CD14-positive monocyte (primary cell): ENCODE data around the gene KRT2. TPM values are rescaled to one million over a fixed set of nuclear protein-coding genes. Genes with fewer than 3 reads are reported as not detected.
A peak's percentile ranks its signal among the peaks of the same experiment; 100 is the strongest.

Source experiments
- DNase-seq, 3 donors: peaks; one replicate each; pipeline ENCODE4 v3.0.0-alpha.2; 2011 to 2022
- H2AFZ ChIP-seq: 2 replicates; pipeline ENCODE4 v1.6.0; 2012; ENCODE audit warnings: mild to moderate bottlenecking, low read depth, low read length, inconsistent platforms; ENCODE audit not compliant: insufficient read depth, poor library complexity, severe bottlenecking
- H3K27ac ChIP-seq, 2 donors: 1 replicate in 1 of 2; 2 replicates in 1 of 2; pipeline ENCODE4 v1.5.1; 2012 to 2013; ENCODE audit warnings: low read length in 2 of 2, control low read depth in 1 of 2, inconsistent platforms in 1 of 2, low read depth in 1 of 2, mild to moderate bottlenecking in 1 of 2
- H3K27me3 ChIP-seq, 2 donors: one replicate each; pipeline versions ENCODE4 v1.6.0 to v1.6.1; 2011 to 2013; ENCODE audit warnings: low read length in 2 of 2; ENCODE audit not compliant: control insufficient read depth in 2 of 2, insufficient read depth in 2 of 2
- H3K36me3 ChIP-seq, 2 donors: replicated peaks in 1 of 2; 1 replicate in 1 of 2; 2 replicates in 1 of 2; pipeline versions ENCODE4 v1.5.1 to v1.6.1; 2012 to 2013; ENCODE audit warnings: low read length in 2 of 2, control low read depth in 1 of 2, inconsistent platforms in 1 of 2, mild to moderate bottlenecking in 1 of 2; ENCODE audit not compliant: insufficient read depth in 2 of 2, control insufficient read depth in 1 of 2
- H3K4me1 ChIP-seq, 2 donors: 1 replicate in 1 of 2; 2 replicates in 1 of 2; pipeline versions ENCODE4 v1.5.1 to v1.6.1; 2012 to 2013; ENCODE audit warnings: low read length in 2 of 2, control low read depth in 1 of 2, inconsistent platforms in 1 of 2, mild to moderate bottlenecking in 1 of 2, moderate library complexity in 1 of 2; ENCODE audit not compliant: insufficient read depth in 2 of 2, control insufficient read depth in 1 of 2
- H3K4me2 ChIP-seq: replicated peaks from 2 replicates; pipeline ENCODE3; 2012; ENCODE audit warnings: low read length, moderate library complexity, mild to moderate bottlenecking; ENCODE audit not compliant: poor library complexity, severe bottlenecking; ENCODE audit errors: extremely low read depth
- H3K4me3 ChIP-seq, 3 experiments: fragments of 200-600 bp in 1 of 3; sonication (generic) in 1 of 3; replicated peaks in 1 of 3; 1 replicate in 2 of 3; 2 replicates in 1 of 3; pipeline ENCODE4 v1.5.1; 2011 to 2013; ENCODE audit warnings: low read length in 3 of 3, mild to moderate bottlenecking in 3 of 3, control low read depth in 2 of 3, low read depth in 2 of 3, inconsistent platforms in 1 of 3, moderate library complexity in 1 of 3
- H3K79me2 ChIP-seq: 2 replicates; pipeline ENCODE4 v1.6.0; 2012; ENCODE audit warnings: mild to moderate bottlenecking, control low read depth, inconsistent platforms, low read length, moderate library complexity; ENCODE audit not compliant: insufficient read depth
- H3K9ac ChIP-seq: 2 replicates; pipeline ENCODE4 v1.6.0; 2017; ENCODE audit warnings: low read length, mild to moderate bottlenecking; ENCODE audit not compliant: insufficient read depth, poor library complexity, severe bottlenecking
- H3K9me3 ChIP-seq, 2 donors: replicated peaks in 1 of 2; 1 replicate in 1 of 2; 2 replicates in 1 of 2; pipeline versions ENCODE4 v1.5.1 to v1.6.1; 2012 to 2013; ENCODE audit warnings: low read length in 2 of 2, control low read depth in 1 of 2; ENCODE audit not compliant: control insufficient read depth in 1 of 2, insufficient read depth in 1 of 2
- H4K20me1 ChIP-seq: 2 replicates; pipeline ENCODE4 v1.6.0; 2012; ENCODE audit warnings: mild to moderate bottlenecking, low read length, control low read depth, moderate library complexity; ENCODE audit not compliant: insufficient read depth
- H3K27ac Mint-ChIP-seq, 7 donors: one replicate each; pipeline ENCODE4 v1.8.0; 2020; ENCODE audit warnings: mild to moderate bottlenecking in 7 of 7, mixed read lengths in 7 of 7, moderate library complexity in 6 of 7, inconsistent platforms in 2 of 7
- H3K27me3 Mint-ChIP-seq, 3 donors: one replicate each; pipeline ENCODE4 v1.8.0; 2021 to 2022; ENCODE audit warnings: low read depth in 3 of 3, mild to moderate bottlenecking in 3 of 3, mixed read lengths in 3 of 3, moderate library complexity in 3 of 3, inconsistent platforms in 1 of 3
- H3K36me3 Mint-ChIP-seq, 2 donors: one replicate each; pipeline ENCODE4 v1.8.0; 2020; ENCODE audit warnings: mixed read lengths in 2 of 2, inconsistent platforms in 1 of 2, mild to moderate bottlenecking in 1 of 2
- H3K4me1 Mint-ChIP-seq: one replicate; pipeline ENCODE4 v1.8.0; 2020; ENCODE audit warnings: mild to moderate bottlenecking, mixed read lengths
- H3K4me3 Mint-ChIP-seq, 2 donors: one replicate each; pipeline ENCODE4 v1.8.0; 2020; ENCODE audit warnings: mild to moderate bottlenecking in 2 of 2, mixed read lengths in 2 of 2, moderate library complexity in 1 of 2
- H3K9me3 Mint-ChIP-seq, 7 donors: one replicate each; pipeline ENCODE4 v1.8.0; 2020 to 2022; ENCODE audit warnings: mixed read lengths in 7 of 7, mild to moderate bottlenecking in 6 of 7, moderate library complexity in 6 of 7, inconsistent platforms in 2 of 7
- whole genome bisulfite sequencing: methylation state at CpG from one replicate; pipeline ENCODE4 v1.1.5; 2013; ENCODE audit warnings: missing lambda C conversion rate; ENCODE audit not compliant: insufficient coverage; 5-methylcytosine and 5-hydroxymethylcytosine counted together
- intact Hi-C, 2 donors: fragments of 100-400 bp; cut with micrococcal nuclease; formaldehyde crosslinking; loops; one replicate each; pipeline versions ENCODE4 v1.15.0 to v1.15.1; 2023
- polyA plus RNA-seq, 3 donors: library from polyadenylated mRNA; depleted of rRNA in 1 of 3; unstranded in 2 of 3; stranded (reverse) in 1 of 3; fragments of 300-500 nt in 2 of 3; fragments of >200 nt in 1 of 3; fragmentation: Illumina TruSeq in 2 of 3; gene quantifications; 1 replicate in 2 of 3; 2 replicates in 1 of 3; pipeline ENCODE4 v1.2.3, GENCODE V29; 2012 to 2021
- TF ChIP-seq, protein P1 (sequence below): fragments of 200-600 bp; IDR thresholded peaks from one replicate; pipeline ENCODE4 v1.8.0; 2022; ENCODE audit warnings: antibody characterized with exemption, mild to moderate bottlenecking

Gene KRT2
- polyA plus RNA-seq, 3 donors = not detected

DNA sequence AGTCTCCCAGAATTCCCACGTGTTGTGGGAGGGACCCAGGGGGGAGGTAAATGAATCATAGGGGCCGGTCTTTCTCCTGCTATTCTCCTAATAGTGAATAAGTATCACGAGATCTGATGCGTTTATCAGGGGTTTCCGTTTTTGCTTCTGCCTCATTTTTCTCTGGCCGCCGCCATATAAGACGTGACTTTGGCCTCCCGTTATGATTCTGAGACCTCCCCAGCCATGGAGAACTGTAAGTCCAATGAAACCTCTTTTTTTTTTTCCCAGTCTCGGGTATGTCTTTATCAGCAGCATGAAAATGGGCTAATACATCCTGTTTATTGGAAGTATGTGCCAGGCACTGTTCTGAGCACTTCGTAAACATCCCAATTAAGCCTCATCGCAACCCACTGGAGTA is 51.5 kb downstream of the KRT2 start:
- H3K9ac ChIP-seq = no peak overlapping the region
- H3K4me1 ChIP-seq = no peaks in the 10 kb centered on the region
- H3K4me3 ChIP-seq = no peak overlapping the region
- no peaks in the 10 kb centered on the region for H3K79me2 ChIP-seq
- DNase-seq = no peak
- no peak overlapping the region for H2AFZ ChIP-seq
- Mint-ChIP-seq H3K4me3 (peak overlapping the region in 1 of 2 donors; percentile 60), H3K9me3 (peaks cover 0 to 11% (median 5%) of the 10 kb centered on the region in 7 donors), H3K27ac (no peak overlapping the region), H3K27me3 (peaks cover 21 to 40% (median 31%) of the 10 kb centered on the region in 3 donors), H3K36me3 (no peaks in the 10 kb centered on the region), H3K4me1 (no peaks in the 10 kb centered on the region)
- peaks cover 19 to 28% of the 10 kb centered on the region in 2 donors for H3K27me3 ChIP-seq
- intact Hi-C loops = no loop called here
- H4K20me1 ChIP-seq = no peaks in the 10 kb centered on the region
- H3K4me2 ChIP-seq = no peak overlapping the region
- 96% methylated on average over 8 of the region's 12 CpGs for WGBS
- H3K27ac ChIP-seq = no peak overlapping the region
- H3K9me3 ChIP-seq = peaks cover 0 to 5% of the 10 kb centered on the region in 2 donors
- TF ChIP-seq, protein P1, sequence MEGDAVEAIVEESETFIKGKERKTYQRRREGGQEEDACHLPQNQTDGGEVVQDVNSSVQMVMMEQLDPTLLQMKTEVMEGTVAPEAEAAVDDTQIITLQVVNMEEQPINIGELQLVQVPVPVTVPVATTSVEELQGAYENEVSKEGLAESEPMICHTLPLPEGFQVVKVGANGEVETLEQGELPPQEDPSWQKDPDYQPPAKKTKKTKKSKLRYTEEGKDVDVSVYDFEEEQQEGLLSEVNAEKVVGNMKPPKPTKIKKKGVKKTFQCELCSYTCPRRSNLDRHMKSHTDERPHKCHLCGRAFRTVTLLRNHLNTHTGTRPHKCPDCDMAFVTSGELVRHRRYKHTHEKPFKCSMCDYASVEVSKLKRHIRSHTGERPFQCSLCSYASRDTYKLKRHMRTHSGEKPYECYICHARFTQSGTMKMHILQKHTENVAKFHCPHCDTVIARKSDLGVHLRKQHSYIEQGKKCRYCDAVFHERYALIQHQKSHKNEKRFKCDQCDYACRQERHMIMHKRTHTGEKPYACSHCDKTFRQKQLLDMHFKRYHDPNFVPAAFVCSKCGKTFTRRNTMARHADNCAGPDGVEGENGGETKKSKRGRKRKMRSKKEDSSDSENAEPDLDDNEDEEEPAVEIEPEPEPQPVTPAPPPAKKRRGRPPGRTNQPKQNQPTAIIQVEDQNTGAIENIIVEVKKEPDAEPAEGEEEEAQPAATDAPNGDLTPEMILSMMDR = no peak
- H3K36me3 ChIP-seq = no peaks in the 10 kb centered on the region

DNA sequence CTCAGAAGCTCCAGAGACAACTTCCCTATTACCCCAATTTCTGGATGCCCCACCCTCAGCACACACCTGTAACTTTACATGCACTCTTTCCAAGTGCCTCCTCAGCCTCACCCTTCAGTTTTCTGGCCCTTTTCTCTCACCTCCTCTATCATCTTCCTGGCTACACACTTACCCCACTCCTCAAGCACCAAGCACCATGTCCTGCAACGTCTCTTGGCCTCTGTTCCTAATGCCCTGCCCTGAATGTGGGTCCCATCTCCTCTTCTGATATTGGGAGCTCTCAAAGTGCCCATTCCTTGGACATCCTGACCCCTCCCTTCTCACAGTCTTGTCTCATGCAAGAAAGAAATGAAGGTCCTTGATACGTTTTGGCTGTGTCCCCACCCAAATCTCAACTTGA is 51.9 kb downstream of the KRT2 start:
- TF ChIP-seq, protein P1 = no peak
- no peak overlapping the region for H3K4me2 ChIP-seq
- H3K4me1 ChIP-seq = no peaks in the 10 kb centered on the region
- Mint-ChIP-seq H3K27ac (no peak overlapping the region), H3K4me1 (no peaks in the 10 kb centered on the region), H3K27me3 (peaks cover 21 to 40% (median 31%) of the 10 kb centered on the region in 3 donors), H3K36me3 (no peaks in the 10 kb centered on the region), H3K9me3 (peaks cover 0 to 11% (median 5%) of the 10 kb centered on the region in 7 donors), H3K4me3 (peak overlapping the region in 1 of 2 donors; percentile 60)
- H3K36me3 ChIP-seq = no peaks in the 10 kb centered on the region
- no peak overlapping the region for H3K4me3 ChIP-seq
- H3K9me3 ChIP-seq = peaks cover 0 to 5% of the 10 kb centered on the region in 2 donors
- H3K9ac ChIP-seq = no peak overlapping the region
- no peaks in the 10 kb centered on the region for H3K79me2 ChIP-seq
- H3K27ac ChIP-seq = no peak overlapping the region
- intact Hi-C loops = no loop called here
- 67% methylated on average over 1 of the region's 2 CpGs for WGBS
- no peak for DNase-seq
- H2AFZ ChIP-seq = no peak overlapping the region
- no peaks in the 10 kb centered on the region for H4K20me1 ChIP-seq
- H3K27me3 ChIP-seq = peaks cover 19 to 28% of the 10 kb centered on the region in 2 donors
